Activated CD8-positive, alpha-beta T cell treated with anti-CD3 and anti-CD28 coated beads, Interleukin-2, amount 10 ng/mL, durations not matched to agents 7 days and 5 days (primary cell): ENCODE measurements around the gene RB1. TPM values are rescaled to one million over a fixed set of nuclear protein-coding genes. Genes with fewer than 3 reads are reported as not detected.

ENCODE experiments used
- ATAC-seq: fragments of 150-1000 bp; cut with Tn5 transposase; one replicate; pipeline ENCODE4 v1.10.0; 2021; ENCODE audit warnings: moderate library complexity
- CTCF ChIA-PET: fragments of 350-600 bp; sonication (Branson Sonifier 250); formaldehyde crosslinking; loops from one replicate; lab custom pipeline; 2021; ENCODE audit warnings: antibody characterized with exemption; lab: Charles Lee
- POLR2A ChIA-PET: fragments of 350-600 bp; sonication (Branson Sonifier 250); formaldehyde crosslinking; loops from one replicate; lab custom pipeline; 2021; ENCODE audit warnings: antibody characterized with exemption; lab: Charles Lee
- DNase-seq: peaks from one replicate; pipeline ENCODE4 v3.0.0-alpha.2; 2020
- H3K27ac Mint-ChIP-seq: one replicate; pipeline ENCODE4 v1.8.0; 2021; ENCODE audit warnings: mild to moderate bottlenecking, mixed read lengths
- H3K27me3 Mint-ChIP-seq: one replicate; pipeline ENCODE4 v1.8.0; 2021; ENCODE audit warnings: low read depth, mixed read lengths
- H3K36me3 Mint-ChIP-seq: one replicate; pipeline ENCODE4 v1.8.0; 2021; ENCODE audit warnings: low read depth, mixed read lengths
- H3K4me1 Mint-ChIP-seq: one replicate; pipeline ENCODE4 v1.8.0; 2021; ENCODE audit warnings: low read depth, mixed read lengths
- H3K4me3 Mint-ChIP-seq: one replicate; pipeline ENCODE4 v1.8.0; 2021; ENCODE audit warnings: mild to moderate bottlenecking, mixed read lengths
- H3K9me3 Mint-ChIP-seq: one replicate; pipeline ENCODE4 v1.8.0; 2022; ENCODE audit warnings: mixed read lengths; ENCODE audit not compliant: insufficient read depth
- total RNA-seq, 2 experiments: library from RNA; stranded (reverse); gene quantifications; one replicate each; pipeline ENCODE4 v1.2.3, GENCODE V29; 2021

Gene RB1
- total RNA-seq, 2 experiments from 2014 or later, result 61.7 to 64.6 TPM

DNA sequence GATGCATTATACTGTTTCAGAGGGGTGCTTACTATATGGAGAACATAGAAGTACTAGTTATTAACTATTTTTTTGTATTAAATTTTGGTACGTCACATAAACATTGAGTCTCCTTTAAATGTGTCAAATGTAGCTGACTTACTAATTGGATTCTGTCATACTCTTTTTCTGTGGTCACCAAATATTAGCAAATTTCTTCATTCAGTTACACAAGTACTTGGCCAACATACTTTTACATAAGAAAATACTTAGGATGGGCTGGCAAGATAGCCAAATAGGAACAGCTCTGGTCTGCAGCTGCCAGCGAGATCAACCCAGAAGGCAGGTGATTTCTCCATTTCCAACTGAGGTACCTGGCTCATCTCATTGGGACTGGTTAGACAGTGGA is 90.1 kb downstream of the RB1 start:
- H3K27ac Mint-ChIP-seq, result no peak overlapping the region
- CTCF ChIA-PET, result interaction anchor here (1.7 kb wide), 1 partner anchor 187 kb away, joined by 5 read pairs; no protein-coding TSS in a partner anchor
- H3K9me3 Mint-ChIP-seq, result peaks cover 19% of the 10 kb centered on the region
- peaks cover 15% of the 10 kb centered on the region for H3K4me1 Mint-ChIP-seq
- H3K36me3 Mint-ChIP-seq, result peaks cover 74% of the 10 kb centered on the region
- DNase-seq, result no peak
- ATAC-seq, result no peak
- H3K4me3 Mint-ChIP-seq, result no peak overlapping the region
- POLR2A ChIA-PET, result no interaction called here
- no peaks in the 10 kb centered on the region for H3K27me3 Mint-ChIP-seq

DNA sequence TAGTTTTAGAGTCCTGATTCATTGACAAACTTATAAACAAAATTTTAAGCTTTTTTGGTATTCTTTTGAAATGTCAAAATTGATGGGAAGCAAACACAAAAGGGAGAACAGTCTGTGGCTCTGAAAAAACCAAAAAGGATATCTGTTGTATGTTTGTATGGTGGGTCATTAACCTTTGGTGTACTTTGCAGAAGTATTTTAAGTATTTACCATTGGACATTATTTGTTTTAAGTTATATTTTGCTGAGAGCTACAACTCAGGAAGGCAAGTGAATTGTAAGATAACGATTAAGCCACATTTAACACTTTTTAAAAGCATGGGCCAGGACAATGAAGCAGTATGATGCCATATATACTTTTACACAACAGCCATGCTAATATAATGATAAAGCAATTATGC is 94.2 kb downstream of the RB1 start:
- no peak overlapping the region for H3K4me3 Mint-ChIP-seq
- H3K4me1 Mint-ChIP-seq, result peaks cover 35% of the 10 kb centered on the region
- H3K27ac Mint-ChIP-seq, result no peak overlapping the region
- ChIA-PET POLR2A (interaction anchor here (1.1 to 1.9 kb wide), 2 partner anchors 93 to 135 kb away, joined by 3 to 8 read pairs; partner anchors contain the start of gene RCBTB2), CTCF (interaction anchor here (1.1 to 3.1 kb wide), 3 partner anchors 107 to 371 kb away, joined by 3 to 23 read pairs (median 4); no protein-coding TSS in a partner anchor)
- H3K27me3 Mint-ChIP-seq, result no peaks in the 10 kb centered on the region
- no peak for DNase-seq
- H3K36me3 Mint-ChIP-seq, result peaks cover 59% of the 10 kb centered on the region
- peaks cover 14% of the 10 kb centered on the region for H3K9me3 Mint-ChIP-seq
- no peak for ATAC-seq

DNA sequence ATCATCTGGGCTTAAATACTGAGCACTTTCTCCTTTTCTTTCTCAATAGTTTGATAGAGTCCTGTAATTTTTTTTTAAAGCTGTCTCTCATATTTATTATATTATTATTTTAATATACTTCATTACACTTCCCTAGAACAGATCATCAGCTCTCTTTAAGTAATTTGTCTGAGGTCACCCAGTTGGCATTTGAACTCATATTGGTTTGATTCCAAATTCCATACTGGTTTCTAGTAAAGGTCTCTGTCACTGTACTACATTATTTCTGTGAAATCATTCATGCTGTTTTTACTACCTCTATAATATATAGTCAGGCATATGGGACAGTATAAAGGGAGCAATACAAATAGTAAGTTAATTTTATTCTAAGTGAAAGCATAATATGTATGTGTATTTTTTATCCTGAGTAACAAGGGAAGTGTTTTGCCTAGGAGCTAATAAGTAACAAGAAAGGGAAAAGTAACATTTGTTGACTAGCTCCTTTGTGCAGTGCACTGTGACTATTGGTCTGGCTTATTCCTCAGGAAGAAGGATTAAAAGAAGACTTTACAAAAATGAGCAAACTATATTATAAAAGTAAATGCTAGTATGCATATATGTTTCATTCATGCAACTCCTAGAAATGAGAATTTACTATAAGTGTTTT is 95.0 kb downstream of the RB1 start:
- POLR2A ChIA-PET, result interaction anchor here (1.1 to 1.9 kb wide), 2 partner anchors 94 to 134 kb away, joined by 3 to 8 read pairs; partner anchors contain the start of gene RCBTB2
- Mint-ChIP-seq H3K4me1 (peaks cover 42% of the 10 kb centered on the region), H3K27me3 (no peaks in the 10 kb centered on the region), H3K4me3 (no peak overlapping the region), H3K36me3 (peaks cover 54% of the 10 kb centered on the region), H3K9me3 (peaks cover 9% of the 10 kb centered on the region), H3K27ac (no peak overlapping the region)
- CTCF ChIA-PET, result interaction anchor here (1.1 to 3.1 kb wide), 3 partner anchors 107 to 371 kb away, joined by 3 to 23 read pairs (median 4); no protein-coding TSS in a partner anchor
- no peak for ATAC-seq
- no peak for DNase-seq

DNA sequence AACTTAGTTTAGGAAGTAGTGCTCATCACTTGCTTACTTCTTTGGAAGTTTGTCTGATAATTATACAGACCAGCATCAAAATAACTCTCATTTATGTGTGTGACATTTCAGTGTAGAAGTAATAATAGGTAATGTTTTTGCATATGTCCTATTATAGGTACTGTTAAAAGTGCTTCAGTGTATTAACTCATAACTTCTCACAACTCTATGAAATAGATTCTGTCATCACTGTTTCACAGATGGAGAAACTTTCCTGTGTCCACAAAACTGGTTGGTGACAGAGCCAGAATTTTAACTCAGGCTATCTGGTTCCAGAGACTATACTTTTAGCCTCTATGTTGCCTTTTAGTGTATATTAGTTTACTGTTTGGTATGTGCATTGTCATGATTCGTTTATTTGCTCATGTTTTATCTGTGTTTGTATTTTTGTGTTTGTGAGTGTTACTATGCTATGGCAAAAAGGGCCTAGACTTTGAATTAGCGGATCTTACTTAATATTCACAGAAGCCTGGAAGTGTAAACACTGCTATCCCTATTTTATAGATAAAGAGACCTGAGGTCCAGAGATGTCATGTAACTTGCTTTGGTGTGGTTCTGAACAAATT is 96.6 kb downstream of the RB1 start:
- Mint-ChIP-seq H3K4me1 (peaks cover 57% of the 10 kb centered on the region), H3K9me3 (peaks cover 9% of the 10 kb centered on the region), H3K27me3 (no peaks in the 10 kb centered on the region), H3K27ac (peak overlapping the region; percentile 2), H3K36me3 (peaks cover 51% of the 10 kb centered on the region), H3K4me3 (no peak overlapping the region)
- DNase-seq (no peak), ATAC-seq (no peak)
- ChIA-PET POLR2A (interaction anchor here (0.9 to 2.7 kb wide), 2 partner anchors 92 to 214 kb away, joined by 3 to 10 read pairs; no protein-coding TSS in a partner anchor), CTCF (interaction anchor here (1.0 to 3.1 kb wide), 4 partner anchors 92 to 305 kb away, joined by 3 to 23 read pairs (median 6); partner anchors contain the start of gene MED4)

DNA sequence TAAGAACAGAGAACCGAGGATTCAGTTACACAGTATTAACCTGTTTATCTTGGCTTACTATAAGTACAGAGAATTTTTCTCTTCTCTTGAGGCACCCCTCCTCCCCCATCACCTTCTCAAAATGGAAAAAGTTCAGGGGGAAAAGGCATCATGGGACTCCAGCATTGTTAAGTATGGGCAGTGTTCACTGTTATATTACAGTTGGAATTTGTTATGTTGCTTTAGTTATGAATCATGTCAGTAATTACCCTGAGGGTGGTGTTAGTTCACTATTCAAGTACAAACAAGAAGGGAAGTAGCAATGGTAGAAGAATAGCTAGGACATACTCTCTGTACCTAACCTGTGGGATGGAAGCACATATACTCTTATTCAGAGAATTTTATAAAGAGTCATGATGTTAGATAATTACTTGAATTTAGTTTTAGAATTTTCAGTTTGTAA is 97.3 kb downstream of the RB1 start:
- ATAC-seq (peak; percentile 62), DNase-seq (no peak)
- Mint-ChIP-seq H3K4me3 (peak overlapping the region; percentile 44), H3K36me3 (peaks cover 45% of the 10 kb centered on the region), H3K27me3 (no peaks in the 10 kb centered on the region), H3K4me1 (peaks cover 64% of the 10 kb centered on the region), H3K27ac (peak overlapping the region; percentile 71), H3K9me3 (peaks cover 2% of the 10 kb centered on the region)
- ChIA-PET POLR2A (interaction anchor here (0.9 to 2.7 kb wide), 3 partner anchors 12 to 215 kb away, joined by 3 to 10 read pairs (median 3); partner anchors contain the start of gene LPAR6), CTCF (interaction anchor here (0.6 to 2.5 kb wide), 12 partner anchors 9 to 306 kb away, joined by 3 to 13 read pairs (median 3); partner anchors contain the start of gene MED4)

DNA sequence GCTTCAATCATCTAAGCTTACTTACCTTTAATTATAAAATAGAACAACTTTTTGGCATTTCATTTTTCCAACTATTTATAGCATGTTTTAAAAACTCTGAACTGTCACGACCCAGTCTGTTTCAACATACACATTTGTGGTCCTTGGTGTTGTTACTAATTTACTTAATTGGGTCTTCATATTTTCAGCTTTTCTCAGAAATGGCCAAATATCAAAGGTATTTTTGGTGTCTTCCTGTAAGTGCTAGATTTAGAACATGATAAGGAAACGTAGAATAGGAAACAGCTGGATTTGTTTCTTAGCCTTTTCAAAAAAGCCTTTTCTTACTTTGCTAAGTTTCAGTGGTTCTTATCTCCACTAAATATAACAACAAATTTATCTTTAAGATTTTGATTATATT is 97.9 kb downstream of the RB1 start:
- DNase-seq (no peak), ATAC-seq (no peak)
- Mint-ChIP-seq H3K36me3 (peaks cover 45% of the 10 kb centered on the region), H3K4me3 (peak overlapping the region; percentile 44), H3K4me1 (peaks cover 68% of the 10 kb centered on the region), H3K27me3 (no peaks in the 10 kb centered on the region), H3K27ac (peak overlapping the region; percentile 71), H3K9me3 (no peaks in the 10 kb centered on the region)
- ChIA-PET CTCF (interaction anchor here (0.6 to 2.5 kb wide), 12 partner anchors 10 to 307 kb away, joined by 3 to 13 read pairs (median 3); partner anchors contain the start of gene MED4), POLR2A (interaction anchor here (0.9 to 2.7 kb wide), 4 partner anchors 11 to 215 kb away, joined by 3 to 10 read pairs (median 3); partner anchors contain the start of gene LPAR6)

DNA sequence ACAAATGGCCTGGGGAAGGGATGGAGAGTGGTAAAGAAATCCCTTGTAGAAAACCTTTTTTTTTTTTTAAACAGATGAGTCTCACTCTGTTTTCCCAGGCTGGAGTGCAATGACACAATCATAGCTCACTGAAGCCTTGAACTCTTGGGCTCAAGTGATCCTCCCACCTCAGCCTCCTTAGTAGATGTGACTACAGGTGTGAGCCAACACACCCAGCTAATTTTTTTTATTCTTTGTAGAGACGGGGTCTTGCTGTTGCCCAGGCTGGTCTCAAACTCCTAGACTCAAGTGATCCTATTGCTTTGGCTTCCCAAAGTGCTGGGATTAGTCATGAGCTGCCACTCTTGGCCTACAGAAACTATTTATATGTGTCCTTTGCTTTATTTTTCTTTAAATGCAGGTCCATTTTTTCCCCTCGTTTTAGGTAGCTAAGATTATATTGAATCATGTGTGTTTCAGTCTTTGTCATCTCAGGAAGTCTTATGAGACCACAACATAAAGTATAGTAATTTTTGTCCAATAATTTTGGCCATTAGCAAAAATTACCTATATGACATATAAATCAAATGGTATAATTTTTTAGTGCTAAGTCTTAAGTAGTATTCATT is 98.9 kb downstream of the RB1 start:
- DNase-seq, result no peak
- Mint-ChIP-seq H3K27me3 (no peaks in the 10 kb centered on the region), H3K9me3 (no peaks in the 10 kb centered on the region), H3K27ac (peak overlapping the region; percentile 78), H3K36me3 (peaks cover 41% of the 10 kb centered on the region), H3K4me3 (peak overlapping the region; percentile 52), H3K4me1 (peaks cover 71% of the 10 kb centered on the region)
- ATAC-seq, result no peak
- ChIA-PET POLR2A (interaction anchor here (0.6 to 2.7 kb wide), 5 partner anchors 10 to 406 kb away, joined by 3 to 10 read pairs (median 3); partner anchors contain the start of gene LPAR6), CTCF (interaction anchor here (0.6 to 2.5 kb wide), 7 partner anchors 11 to 308 kb away, joined by 3 to 8 read pairs (median 3); partner anchors contain the start of genes LPAR6 and MED4)

DNA sequence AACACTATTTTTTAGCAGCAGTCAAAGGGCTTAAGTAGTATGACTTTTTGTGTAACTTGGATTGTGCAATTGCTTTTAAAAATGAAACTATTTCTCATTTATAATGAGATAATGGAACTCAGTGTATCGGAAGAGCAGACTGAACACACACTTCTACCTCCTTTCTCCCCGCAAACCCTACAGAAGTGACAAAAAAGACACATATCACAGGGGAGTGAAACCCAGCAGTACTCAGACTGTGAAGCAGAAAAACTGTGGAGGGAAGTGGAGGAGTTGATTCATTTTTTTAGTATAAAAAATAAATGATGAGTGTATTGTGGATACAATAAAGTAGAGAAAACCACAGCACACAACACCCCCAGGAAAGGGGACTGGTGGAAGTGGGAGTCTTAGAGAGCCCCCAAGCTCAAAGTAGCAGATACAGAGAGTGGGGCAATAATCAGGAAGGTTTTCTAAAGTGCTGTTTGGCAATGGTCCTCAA is 99.6 kb downstream of the RB1 start:
- peak; percentile 45 for DNase-seq
- ATAC-seq, result peak; percentile 82
- H3K36me3 Mint-ChIP-seq, result peaks cover 44% of the 10 kb centered on the region
- H3K27me3 Mint-ChIP-seq, result no peaks in the 10 kb centered on the region
- H3K4me3 Mint-ChIP-seq, result peak overlapping the region; percentile 71
- POLR2A ChIA-PET, result interaction anchor here (0.6 to 2.7 kb wide), 3 partner anchors 9 to 129 kb away, joined by 3 to 10 read pairs (median 4); partner anchors contain the start of genes LPAR6 and RCBTB2
- CTCF ChIA-PET, result interaction anchor here (0.6 to 2.0 kb wide), 5 partner anchors 10 to 177 kb away, joined by 3 to 8 read pairs (median 3); partner anchors contain the start of gene LPAR6
- no peaks in the 10 kb centered on the region for H3K9me3 Mint-ChIP-seq
- peak overlapping the region; percentile 84 for H3K27ac Mint-ChIP-seq
- peaks cover 74% of the 10 kb centered on the region for H3K4me1 Mint-ChIP-seq

DNA sequence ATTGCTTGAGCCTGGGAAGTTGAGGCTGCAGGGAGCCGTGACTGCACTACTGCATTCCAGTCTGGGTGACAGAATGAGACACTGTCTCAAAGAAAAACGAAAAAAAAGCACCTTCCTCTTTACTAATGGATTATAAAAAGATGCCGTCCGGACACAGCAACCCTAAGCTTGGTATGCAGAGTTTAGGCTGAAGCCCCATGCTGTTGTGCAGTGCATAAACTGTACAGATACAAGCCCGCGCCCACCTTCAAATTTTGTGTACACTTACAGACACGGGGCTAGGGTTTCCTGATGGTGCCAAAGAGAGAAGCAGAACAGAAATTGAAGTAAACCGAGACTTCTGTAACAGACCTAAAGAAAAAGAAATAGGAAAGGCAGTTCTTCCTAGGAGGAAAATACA is 100.4 kb downstream of the RB1 start:
- Mint-ChIP-seq H3K4me1 (peaks cover 81% of the 10 kb centered on the region), H3K27ac (peak overlapping the region; percentile 84), H3K27me3 (no peaks in the 10 kb centered on the region), H3K9me3 (no peaks in the 10 kb centered on the region), H3K4me3 (peak overlapping the region; percentile 71), H3K36me3 (peaks cover 50% of the 10 kb centered on the region)
- CTCF ChIA-PET, result interaction anchor here (0.6 to 2.0 kb wide), 2 partner anchors 9 to 17 kb away, joined by 3 to 8 read pairs; partner anchors contain the start of gene LPAR6
- POLR2A ChIA-PET, result no interaction called here
- DNase-seq, result no peak
- ATAC-seq, result no peak

DNA sequence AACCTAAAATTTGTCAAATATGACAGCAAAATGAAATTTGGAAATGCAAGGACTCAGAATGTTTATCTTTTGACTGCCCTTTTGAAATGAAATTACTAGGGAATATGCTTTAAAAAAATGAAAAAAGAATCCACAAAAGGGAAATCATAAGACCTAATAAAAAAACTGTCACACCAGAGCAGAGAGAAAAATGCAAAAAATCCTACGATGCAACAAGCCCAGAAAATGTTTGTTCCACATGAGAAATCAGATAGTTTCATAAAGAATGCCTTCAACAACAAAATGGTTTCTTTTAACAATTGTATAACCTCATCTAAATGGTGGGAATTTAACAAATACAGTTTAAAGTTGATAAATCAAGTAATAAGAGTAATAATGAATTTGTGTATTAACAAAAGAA is 101.4 kb downstream of the RB1 start:
- POLR2A ChIA-PET, result no interaction called here
- Mint-ChIP-seq H3K27me3 (no peaks in the 10 kb centered on the region), H3K27ac (no peak overlapping the region), H3K4me1 (peaks cover 82% of the 10 kb centered on the region), H3K4me3 (no peak overlapping the region), H3K36me3 (peaks cover 54% of the 10 kb centered on the region), H3K9me3 (no peaks in the 10 kb centered on the region)
- DNase-seq, result no peak
- CTCF ChIA-PET, result no interaction called here
- ATAC-seq, result no peak

DNA sequence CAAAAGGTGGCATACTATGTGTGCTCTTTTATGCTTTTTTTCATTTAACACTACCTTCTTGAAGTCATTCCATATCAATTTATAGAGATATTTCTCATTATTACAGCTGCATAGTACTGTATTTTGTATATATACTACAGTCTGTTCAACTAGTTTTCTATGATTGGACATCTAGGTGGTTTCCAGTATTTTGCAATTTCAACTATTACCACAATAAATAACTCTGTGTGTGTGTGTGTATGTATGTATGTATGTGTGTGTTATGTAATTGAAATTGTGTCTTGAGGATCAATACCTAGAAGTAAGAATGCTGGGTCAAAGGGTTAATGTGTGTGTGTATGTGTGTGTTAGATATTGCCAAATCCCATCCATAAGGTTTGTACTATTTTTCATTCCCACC is 102.3 kb downstream of the RB1 start:
- Mint-ChIP-seq H3K4me3 (no peak overlapping the region), H3K4me1 (peaks cover 80% of the 10 kb centered on the region), H3K9me3 (no peaks in the 10 kb centered on the region), H3K27me3 (no peaks in the 10 kb centered on the region), H3K27ac (peak overlapping the region; percentile 15), H3K36me3 (peaks cover 58% of the 10 kb centered on the region)
- no peak for DNase-seq
- POLR2A ChIA-PET, result no interaction called here
- CTCF ChIA-PET, result no interaction called here
- no peak for ATAC-seq
